ENCODE results near the gene KCNMB4.

Gene KCNMB4

DNA sequence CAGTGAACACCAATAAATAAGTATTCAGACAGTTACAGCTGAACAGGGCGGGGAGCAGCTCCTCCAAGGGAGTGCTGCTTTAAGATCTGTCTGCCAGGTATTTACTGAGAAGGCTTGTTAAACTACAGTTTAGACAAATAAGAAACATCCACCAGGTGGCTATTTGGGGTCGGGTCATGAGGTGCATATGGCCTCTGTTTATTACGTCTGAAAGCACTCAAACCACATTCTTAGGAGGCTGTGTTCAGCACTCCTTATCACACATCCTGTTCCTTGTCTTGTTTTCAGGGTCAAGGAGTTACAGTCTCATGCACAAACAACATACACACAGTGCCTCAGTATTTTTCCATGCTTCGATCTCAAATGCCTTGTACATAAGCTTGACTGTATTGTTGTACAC lies 78.8 kb downstream of the KCNMB4 start:
- DNase-seq (ENCODE audit: low spot score) = no peak

DNA sequence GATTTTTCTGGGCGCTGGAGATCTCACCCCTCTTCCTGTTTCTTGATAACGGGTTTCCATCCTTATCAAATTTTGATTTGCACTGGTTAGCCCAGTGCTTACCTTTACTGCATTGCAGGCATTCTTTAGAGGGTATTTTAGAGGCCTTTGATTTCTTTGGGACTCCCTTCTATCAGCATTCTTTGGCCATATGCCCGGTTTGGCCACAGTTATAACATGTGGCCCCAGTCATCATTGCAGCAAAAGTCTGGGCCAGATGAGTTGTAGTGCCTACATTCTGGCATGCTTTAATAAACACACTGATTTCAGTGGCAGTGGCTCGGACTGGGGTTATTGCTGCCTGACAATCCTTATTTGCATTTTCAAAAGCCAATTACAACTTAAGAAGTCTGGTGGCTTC lies 82.3 kb downstream of the KCNMB4 start:
- DNase-seq (ENCODE audit: low spot score) = no peak

DNA sequence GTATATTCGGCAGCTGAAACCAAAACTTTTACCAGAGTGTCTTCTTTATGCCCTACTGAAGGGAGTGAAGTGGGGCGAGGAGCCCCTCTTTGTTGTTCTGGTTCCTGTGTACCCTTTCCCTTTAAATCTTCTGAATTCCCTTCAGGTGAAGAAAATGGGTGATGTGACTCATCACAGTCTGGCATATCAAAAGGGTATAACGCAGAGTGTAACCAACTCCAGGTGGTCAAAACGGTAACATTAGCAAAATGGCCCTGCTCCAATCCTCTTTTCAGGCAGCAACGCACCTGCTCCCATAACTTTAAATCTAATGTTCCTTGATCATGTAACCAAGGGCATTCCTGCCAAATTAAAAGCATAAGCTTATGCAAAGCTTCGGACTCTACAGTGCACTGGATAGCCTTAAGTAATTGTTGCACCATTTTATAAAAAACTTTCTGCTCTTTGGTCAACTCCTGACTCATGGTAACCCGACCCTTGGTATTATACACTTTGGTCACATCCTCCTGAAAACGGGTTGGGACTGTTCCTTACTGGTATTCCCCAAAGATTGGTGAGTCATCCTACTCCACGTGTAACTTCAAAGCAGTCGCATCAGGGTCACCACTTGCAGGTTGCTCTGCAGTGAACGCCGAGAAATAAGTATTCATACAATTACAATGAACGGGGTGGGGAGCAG lies 83.1 kb downstream of the KCNMB4 start:
- DNase-seq (ENCODE audit: low spot score) = peak; percentile 27

DNA sequence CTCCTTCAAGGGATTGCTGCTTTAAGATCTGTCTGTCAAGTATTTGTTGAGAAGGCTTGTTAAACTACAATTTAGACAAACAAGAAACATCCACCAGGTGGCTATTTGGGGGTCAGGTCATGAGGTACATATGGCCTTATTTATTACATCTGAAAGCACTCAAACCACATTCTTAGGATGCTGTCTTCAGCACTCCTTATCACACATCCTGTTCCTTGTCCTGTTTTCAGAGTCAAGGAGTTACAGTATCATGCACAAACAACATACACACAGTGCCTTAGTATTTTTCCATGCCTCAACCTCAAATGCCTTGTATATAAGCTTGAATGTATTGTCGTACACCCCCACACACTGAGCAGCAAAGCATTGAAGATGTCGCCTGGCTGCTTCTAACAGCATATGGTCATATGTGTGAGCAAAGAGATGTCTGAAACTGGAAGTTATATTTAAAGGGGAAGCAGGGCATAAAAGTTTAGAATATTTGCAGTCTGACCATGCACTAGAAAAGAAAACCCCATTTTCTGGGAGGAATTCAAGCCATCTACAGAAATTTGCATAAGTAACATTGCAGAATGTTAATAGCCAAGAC lies 83.8 kb downstream of the KCNMB4 start:
- no peak for DNase-seq (ENCODE audit: low spot score)

DNA sequence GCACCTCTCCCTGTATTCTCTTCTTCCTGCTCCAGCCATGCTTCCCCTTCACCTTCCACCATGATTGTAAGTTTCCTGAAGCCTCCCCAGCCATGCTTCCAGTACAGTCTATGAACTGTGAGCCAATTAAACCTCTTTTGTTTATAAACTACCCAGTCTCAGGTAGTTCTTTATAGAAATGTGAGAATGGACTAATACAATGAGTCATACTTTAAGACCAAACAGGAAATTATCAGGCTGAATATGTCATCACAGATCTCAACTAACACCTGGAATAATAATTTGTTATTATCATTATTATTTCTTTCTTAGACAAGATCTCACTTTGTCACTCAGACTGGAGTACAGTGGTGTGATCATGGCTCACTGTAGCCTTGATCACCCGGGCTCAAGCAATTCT lies 85.4 kb downstream of the KCNMB4 start:
- no peak for DNase-seq (ENCODE audit: low spot score)

DNA sequence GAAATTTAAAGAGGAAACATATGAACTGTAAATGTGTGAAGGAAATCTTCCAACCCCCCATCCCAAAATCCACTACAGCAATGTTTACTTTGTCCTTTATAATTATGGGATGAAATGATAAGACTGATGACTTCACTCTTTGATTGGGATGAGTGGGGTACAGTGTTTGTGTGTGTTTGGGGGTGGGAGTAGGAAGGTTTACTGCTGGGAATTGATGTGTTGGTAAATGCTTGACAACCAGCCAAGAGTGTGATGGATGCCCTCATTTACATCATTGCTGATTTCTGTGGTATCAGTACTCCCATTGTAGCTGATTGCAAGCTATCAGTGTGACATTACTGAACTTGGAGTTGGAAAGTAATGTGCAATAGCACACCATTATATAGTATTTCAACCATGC lies 90.9 kb downstream of the KCNMB4 start:
- DNase-seq (ENCODE audit: low spot score) = no peak

DNA sequence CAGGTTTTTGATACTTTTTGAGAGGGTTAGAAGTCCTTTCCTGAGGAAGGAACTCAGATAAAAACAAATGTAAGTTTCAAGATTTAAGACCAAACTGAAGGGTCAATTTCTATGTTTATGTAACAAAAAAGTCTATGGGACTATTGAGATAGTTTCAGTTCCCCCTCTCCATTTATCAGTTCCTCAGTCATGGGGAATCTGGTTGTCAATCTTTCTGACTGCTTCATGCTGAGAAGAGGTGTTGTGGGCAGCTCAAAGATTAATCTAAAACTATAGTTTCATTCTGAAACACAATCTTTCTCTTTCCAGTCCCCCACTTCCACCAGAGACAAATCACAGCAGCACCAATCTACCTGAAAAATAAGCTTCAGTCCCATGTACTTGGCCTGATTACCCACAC lies 93.7 kb downstream of the KCNMB4 start:
- DNase-seq (ENCODE audit: low spot score) = no peak

DNA sequence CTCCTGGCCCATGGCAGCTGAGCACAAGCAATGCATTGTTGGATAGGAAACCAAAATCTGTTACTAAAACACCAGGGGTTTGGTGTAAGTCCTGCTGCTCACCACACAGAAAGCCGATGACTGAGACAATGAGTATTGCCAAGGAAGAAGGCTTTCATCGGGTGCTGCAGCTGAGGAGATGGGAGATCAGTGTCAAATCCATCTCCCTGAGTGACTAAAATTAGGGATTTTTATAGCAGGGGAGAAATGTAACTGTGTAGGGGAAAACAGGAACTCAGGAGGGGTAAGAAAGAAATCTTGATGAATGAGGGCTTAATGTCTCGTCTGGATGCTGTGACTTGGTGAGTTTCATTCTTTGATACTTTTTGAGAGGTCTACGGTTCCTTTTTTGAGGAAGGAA lies 97.9 kb downstream of the KCNMB4 start:
- no peak for DNase-seq (ENCODE audit: low spot score)

DNA sequence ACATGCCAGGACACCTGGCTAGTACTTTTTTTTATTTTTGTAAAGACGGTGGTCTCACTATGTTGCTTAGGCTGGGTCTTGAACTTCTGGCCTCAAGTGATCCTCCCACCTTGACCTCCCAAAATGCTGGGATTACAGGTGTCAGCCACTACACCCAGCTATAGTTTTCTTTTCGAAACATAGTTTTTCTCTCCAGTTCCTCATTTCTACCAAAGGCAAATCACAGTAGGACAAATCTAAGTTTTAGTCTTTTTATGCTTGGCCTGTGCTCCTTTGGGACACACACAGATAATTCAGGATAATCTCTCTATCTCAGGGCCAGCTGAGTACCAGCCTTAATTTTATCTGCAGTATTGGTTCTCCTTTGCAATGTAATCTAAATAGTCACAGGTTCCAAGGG lies 100.7 kb downstream of the KCNMB4 start:
- no peak for DNase-seq (ENCODE audit: low spot score)

DNA sequence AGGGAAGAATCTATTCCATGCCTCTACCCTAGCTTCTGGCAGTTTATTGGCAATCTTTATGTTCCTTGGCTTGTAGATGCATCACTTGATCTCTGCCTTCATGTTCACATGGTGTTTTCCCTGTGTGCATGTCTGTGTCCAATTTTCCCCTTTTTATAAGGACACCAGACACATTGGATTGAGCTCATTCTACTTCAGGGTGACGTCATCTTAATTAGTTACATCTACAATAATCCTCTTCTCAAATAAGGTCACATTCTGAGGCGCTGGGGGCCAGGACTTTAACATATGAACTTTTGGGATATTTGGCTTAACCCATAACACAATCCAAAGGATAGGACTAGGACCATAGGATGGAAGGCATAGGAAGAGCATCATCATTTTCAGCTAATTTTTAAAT lies 101.4 kb downstream of the KCNMB4 start:
- no peak for DNase-seq (ENCODE audit: low spot score)

DNA sequence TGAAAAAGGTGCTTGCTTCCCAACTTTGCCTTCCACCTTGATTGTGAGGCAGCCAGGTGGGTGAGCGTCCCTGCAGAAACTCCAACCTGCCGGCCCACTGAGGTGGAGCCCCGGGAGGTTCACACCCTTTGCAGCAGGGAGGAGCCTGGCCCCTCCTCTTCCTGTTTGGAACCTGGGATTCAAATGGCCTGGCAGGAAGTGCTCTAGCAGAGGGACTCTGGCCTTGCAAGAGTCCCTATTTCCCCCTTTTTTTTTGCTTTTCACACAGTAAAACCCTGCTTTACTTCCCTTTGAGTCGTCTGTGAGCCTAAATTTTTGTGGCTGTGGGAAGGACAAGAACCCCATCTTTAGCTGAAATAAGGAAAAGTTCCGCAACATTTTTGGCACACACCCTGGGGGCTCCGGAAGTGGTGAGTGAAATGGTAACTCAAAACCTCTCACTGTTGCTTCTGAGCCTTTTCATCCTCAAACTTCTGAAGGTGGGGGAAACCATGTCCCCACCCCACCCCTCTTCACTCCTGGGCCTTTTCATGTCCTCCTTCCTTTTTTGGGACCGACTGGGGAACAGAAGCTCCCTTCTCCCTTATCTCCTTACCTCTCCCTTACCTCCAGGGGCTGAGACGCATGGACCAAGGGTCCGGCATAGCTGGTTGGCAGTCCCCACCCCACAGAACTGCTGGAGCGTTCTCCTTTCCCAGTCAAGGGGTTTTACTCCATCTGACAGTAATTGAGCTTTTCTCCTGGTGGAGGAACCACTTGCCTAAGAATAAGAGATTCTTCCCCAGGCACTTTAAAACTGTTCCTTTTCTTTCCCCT lies 102.0 kb downstream of the KCNMB4 start:
- DNase-seq (ENCODE audit: low spot score) = no peak

DNA sequence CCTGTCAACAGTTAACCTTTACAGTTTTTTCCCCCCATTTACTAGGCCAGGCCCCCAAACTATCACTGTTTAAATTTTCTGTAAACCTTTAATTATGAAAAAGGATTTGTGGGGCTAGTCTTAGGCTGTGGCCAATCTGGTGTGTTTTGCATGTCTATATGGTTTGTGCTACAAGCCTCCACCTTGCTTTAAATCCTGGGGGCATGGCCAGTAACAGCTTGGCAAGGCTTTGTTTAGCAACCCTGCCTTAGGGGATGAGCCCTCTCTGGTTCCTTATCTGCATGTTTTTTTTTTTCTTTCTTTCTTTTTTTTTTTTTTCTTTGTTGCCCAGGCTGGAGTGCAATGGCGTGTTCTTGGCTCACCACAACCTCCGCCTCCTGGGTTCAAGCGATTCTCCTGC lies 102.7 kb downstream of the KCNMB4 start:
- no peak for DNase-seq (ENCODE audit: low spot score)

DNA sequence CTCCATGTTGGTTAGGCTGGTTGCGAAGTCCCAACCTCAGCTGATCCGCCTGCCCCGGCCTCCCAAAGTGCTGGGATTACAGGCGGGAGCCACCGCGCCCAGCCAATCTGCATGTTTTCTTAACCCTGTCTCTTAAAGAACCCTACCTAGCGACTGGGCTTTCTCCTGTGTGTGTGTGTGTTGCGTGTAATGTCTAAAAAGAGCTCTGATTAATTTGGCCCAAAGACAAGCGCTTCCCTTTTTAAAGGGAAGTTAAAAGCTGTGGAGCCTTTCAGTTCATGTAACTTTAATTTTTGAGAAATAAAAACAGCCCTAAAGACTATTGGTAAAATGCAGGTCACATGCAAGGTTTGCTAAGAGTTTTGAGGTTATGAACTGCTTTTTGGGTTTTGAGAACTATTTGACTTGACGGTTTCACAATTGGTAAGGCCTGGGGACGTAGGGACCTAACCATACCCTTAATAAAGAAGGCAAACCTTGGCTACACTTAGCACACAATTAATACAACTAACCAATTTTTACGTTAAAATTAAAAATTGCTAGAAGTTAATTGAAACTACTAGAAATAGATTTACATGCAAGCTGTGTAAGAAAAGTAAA lies 103.2 kb downstream of the KCNMB4 start:
- DNase-seq (ENCODE audit: low spot score) = no peak

DNA sequence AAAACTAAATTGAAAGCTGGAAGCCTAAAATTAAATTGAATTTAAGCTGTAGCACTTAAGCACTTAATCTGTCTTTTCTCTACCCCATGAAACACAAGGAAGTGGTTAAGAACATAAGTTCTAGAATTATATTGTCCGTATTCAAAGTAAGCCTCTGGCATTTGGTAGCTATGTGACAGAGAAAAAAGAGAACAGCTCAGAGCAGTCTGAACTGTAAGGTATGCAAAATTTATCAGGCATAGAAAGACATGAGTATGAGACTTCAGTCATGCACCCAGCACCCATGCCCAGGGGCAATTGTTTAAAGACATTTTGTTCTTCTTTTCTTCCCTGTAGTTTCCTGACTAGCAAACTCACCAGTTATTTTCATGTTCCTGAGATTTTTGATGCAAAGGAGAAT lies 116.7 kb downstream of the KCNMB4 start:
- DNase-seq (ENCODE audit: low spot score) = no peak
